Activated T-cell treated with anti-CD3 and anti-CD28 coated beads for 48 hours (primary cell): ENCODE results near the gene TRPC4.
"Not testable (repeated sequence)": the region's sequence is repeated elsewhere in the genome, so short reads cannot be mapped to it uniquely, and the experiment has no call there.

Experiments used
- DNase-seq: peaks from one replicate; pipeline ENCODE4 v3.0.0-alpha.2; 2020; ENCODE audit warnings: low read depth

Gene TRPC4

DNA sequence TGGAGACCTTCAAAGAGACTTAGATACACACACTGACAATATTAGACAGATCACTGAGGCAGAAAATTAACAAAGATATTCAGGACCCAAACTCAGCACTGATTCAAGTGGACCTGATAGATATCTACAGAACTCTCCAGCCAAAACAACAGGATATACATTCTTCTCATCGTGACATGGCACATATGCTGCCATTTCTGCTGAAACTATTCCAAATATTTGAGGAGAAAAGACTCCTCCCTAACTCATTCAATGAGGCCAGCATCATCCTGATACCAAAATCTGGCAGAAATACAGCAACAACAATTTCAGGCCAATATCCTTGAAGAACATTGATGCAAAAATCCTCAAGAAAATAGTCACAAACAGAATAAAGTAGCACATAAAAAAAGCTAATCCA lies 53.3 kb downstream of the TRPC4 start:
- no peak for DNase-seq

DNA sequence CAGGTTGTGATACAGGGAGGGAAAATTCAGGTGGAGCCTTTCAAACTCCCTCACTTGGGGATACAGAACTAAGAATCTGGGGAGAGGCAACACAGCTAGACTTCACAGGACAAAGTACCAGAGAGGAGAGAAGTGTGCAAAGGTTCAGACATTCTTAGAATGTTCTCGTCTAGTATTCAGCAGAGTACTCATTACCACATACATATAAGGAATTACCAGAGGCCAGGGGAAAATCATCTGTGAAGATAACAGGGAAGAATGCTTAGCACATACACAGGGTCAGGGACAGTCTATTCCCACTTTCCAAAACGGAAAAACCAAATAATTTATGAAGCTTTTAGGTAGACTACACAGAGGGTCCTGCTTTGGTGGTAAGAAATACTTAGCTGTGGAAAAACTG lies 58.1 kb downstream of the TRPC4 start:
- no peak for DNase-seq

DNA sequence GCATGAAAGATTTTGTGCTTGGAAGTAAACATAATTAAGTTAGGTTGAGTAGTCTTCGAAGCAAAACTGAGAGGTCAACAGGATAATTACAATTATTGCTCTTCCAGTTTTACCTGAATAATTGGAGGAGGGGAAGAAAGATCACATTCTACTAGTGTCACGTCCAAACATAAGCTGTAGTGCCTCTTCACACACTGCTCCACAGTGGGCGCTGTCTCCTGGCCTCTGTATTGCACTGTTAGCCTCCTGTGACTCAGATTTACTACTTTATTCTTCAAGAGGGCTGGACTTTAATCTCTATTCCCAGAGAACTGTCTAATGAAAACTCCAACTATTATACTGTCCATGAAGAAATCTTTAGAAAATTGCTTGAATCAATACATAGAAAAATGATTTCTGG lies 62.9 kb downstream of the TRPC4 start:
- no peak for DNase-seq

GRCh38 chr13:37797631-37798030 lies 71.9 kb downstream of the TRPC4 start:
- DNase-seq, result no peak

- DNase-seq, result not testable (repeated sequence)
Observed at GRCh38 chr13:37796795-37797194, 72.8 kb downstream of the TRPC4 start.

GRCh38 chr13:37795326-37795725 lies 74.2 kb downstream of the TRPC4 start:
- no peak for DNase-seq

- no peak for DNase-seq
Observed at GRCh38 chr13:37791699-37792098, 77.9 kb downstream of the TRPC4 start.

DNA sequence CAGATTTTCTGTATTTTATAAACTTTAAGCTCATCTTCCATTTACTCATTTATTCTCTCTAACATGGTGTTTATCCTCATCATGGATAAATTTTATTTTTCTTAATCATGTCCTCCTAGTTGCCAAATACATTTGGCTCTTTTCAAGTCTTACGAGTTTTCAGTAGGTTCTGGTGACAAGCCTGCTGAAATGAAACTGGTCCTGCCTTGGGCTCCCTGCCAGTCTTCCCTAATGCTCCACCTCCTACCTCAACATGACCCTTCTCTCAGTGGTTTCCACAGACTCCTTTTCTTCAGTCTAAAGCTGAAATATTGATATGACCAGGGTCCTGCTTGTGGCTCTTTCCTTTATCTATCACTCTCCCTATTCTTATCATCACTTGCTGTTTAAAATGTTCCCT lies 81.2 kb downstream of the TRPC4 start:
- no peak for DNase-seq

GRCh38 chr13:37777676-37778075 lies 91.9 kb downstream of the TRPC4 start:
- no peak for DNase-seq

DNA sequence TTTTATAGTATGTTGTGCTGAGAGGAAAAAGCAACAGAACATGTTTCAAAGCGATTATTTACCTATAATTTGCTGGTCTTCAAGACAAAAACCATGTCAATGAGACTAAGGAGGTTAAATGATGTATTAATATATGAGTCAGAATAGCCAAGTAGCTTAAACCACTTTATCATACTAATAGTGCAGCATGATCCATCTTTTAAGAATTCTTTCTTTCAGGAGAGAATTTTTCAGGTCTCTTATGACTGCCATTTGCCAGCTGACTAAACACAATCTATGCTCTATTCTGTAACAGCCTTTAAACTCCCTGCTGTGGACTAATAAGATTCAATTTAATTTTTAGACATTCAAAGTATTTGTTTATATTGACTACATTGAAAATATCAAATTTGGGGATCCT lies 93.7 kb downstream of the TRPC4 start:
- no peak for DNase-seq

DNA sequence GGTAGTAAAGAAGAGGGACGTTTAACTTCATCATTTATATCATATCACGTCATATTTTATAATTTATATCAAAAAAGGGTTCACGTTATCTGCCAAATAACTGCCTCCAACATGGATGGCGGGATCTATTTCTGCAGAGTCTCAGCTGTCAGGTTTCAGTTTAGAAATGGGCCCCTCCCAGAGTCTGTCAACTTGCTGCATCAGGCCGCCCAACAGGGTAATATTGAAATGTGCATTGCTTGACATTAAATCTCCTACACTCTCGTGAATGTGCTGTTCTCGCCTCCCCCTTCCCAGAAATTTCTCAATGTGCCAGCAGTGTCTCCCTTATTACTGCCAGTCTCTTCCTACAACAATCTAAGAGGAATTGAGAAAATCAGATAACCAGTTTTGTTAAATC lies 96.9 kb downstream of the TRPC4 start:
- DNase-seq, result no peak

- no peak for DNase-seq
Observed at GRCh38 chr13:37769545-37769944, 100.0 kb downstream of the TRPC4 start.

GRCh38 chr13:37769078-37769477 lies 100.5 kb downstream of the TRPC4 start:
- DNase-seq, result no peak

DNA sequence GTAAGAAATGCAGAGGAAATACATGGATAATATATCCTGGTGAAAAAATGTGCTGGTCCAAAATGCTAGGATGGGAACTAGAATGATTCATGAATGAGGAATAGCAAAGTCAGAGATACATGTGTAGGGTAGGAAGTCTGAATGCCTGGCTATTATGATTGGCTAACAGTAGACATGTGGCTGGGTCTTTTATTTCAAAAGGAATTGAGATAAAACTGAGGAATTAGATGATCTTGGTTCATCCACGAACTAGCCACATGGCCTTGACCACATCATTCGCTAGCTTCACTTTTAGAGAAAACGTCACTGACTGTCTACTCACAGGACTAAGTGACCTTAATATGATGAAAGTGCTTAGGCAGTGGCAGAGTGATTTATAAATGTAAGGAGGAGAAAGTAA lies 103.1 kb downstream of the TRPC4 start:
- DNase-seq, result no peak

GRCh38 chr13:37755349-37755748 lies 114.2 kb downstream of the TRPC4 start:
- no peak for DNase-seq

DNA sequence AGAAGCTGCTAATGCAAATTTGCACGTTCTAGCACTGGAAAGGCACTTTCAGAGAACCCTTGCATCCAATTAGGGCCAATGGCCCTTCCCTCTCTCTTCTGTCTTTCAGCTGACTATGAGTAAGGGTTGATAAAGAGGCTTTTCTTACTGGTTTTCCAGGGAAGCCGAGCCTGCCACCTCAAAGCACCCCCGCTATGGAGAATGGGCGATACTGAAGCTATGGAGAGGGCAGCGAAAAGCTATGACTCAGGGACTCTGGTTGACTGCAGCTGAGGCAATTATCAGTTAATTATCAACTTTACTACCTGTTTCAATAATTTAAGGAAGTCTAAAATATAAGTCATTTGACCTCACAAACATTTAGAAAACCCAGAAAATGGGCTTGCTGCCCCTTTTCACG lies 115.8 kb downstream of the TRPC4 start:
- DNase-seq, result no peak

- DNase-seq, result no peak
Observed at GRCh38 chr13:37752146-37752545, 117.4 kb downstream of the TRPC4 start.

GRCh38 chr13:37751025-37751424 lies 118.5 kb downstream of the TRPC4 start:
- no peak for DNase-seq

DNA sequence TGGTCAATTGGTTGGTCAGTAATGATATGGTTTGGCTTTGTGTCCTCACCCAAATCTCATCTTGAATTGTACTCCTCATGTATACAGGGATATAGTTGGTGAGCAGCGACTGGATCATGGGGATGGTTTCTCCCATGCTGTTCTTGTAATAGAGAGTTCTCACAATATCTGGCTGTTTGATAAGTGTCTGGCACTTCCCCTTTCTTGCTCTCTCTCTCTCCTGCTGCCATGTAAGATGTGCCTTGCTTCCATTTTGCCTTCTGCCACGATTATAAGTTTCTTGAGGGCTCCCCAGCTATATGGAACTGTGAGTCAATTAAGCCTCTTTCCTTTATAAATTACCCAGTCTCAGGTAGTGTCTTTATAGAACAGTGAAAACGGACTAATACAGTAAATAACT lies 120.7 kb downstream of the TRPC4 start:
- DNase-seq, result no peak

GRCh38 chr13:37747071-37747612 lies 122.4 kb downstream of the TRPC4 start:
- DNase-seq, result no peak

DNA sequence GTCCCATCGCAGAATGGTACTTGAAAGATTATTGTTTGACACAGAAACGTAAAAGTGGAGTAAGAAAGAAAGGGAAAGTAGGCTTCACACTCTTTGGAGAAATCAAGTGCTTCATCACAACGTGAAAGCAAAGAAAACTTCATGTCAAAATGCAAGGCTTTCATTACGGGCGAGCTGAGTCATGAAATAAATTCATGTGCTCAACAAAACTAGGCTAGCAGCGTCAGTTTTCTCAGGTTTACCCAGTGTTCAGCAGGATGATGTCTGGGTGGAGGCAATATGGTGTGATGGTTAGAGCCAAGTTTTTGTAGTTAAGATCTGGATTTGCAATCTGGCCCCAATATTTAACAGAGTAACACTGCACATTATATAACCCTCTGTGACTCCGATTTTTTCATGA lies 128.0 kb downstream of the TRPC4 start:
- DNase-seq, result no peak

DNA sequence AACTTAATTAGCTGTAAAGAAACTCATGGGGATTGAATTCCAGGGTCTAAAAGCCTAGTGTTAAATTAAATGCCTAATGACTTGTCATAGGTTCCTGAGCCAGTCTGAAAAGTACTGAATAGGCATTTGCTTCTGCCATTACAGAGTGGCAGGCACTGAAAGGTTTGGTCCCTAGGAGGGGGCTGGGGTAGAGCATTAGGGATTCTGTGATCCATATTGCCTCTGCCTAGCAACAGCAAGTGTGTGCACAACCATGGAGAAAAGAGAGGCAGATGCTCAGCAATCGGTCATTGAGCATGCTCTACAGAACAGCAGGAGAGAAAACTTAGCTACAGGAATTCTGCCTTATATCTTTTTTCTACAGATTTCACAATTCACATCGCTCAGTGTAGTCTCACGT lies 133.5 kb downstream of the TRPC4 start:
- no peak for DNase-seq

GRCh38 chr13:37735293-37735692 lies 134.3 kb downstream of the TRPC4 start:
- DNase-seq, result no peak

GRCh38 chr13:37729876-37730275 lies 139.7 kb downstream of the TRPC4 start:
- no peak for DNase-seq
